ENCODE measurements around the gene SLC16A10.
"Not testable (repeated sequence)": the region's sequence is repeated elsewhere in the genome, so short reads cannot be mapped to it uniquely, and the experiment has no call there.

Gene SLC16A10

DNA sequence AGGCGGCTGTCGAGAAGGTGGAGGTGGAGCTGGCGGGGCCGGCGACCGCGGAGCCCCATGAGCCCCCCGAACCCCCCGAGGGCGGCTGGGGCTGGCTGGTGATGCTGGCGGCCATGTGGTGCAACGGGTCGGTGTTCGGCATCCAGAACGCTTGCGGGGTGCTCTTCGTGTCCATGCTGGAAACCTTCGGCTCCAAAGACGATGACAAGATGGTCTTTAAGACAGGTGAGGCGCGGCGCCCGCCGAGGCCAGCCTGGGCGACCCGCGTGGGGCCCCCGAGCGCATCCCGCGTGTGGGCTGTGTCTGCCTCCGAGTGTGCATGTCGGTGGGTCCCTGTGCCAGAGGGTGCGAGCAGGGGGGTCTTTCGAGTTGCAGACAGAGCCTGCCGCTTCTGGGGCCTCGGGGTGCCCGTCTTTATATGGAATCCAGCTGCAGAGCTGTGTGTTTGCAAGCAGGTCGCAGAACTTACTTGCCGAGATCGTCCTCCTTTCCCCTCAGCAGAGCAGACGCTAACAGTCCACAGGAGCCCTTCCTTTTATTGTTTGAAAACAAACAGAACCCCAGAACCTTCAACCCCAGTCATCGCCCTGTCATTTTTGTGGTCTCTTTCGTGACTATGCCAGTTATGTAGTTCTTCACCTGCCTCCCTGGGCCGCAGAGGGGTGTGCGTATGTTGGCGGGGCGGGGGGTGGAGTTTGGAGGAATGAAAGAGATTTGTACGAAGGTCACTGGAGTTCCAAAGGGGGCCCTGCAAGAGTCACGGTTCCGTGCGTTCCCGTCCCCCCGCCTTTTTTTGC, 766 bp downstream of the SLC16A10 start:
- no peak for DNase-seq (ENCODE audit: low spot score)

DNA sequence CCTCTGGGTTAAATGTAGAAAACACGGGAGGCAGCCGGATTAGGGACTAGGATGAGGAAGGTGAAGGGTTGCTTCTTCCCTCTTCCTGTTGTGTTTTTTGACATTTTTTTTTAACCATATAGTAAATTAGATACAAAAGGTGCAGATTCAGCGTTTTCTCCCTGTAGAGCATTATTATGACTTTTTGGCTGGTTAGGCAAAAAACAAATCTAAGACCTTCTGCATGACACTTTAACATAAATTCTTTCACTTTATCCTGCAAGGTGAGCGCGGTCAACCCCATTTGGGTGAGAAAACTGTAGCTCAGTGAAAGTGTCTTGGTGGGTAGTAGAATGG, 1.3 kb downstream of the SLC16A10 start:
- no peak for DNase-seq (ENCODE audit: low spot score)

DNA sequence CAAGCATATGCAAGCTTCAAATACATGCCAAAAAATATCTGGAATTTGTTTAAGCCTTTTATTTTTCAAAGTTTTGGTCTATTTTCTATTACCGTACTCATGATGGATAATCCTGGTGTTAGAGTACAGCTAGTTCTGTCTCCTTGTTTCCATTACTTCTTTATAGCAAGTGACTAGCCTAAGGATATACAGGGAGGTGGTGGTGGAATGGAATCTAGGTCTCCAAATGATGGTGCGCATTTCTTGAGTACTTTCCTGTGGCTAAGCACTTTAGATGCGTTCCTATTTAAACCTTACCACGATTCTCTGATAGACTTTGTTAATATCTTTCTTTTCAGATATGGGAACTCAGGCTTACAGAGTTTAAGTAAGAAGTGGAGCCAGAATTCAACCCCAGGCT, 3.5 kb downstream of the SLC16A10 start:
- DNase-seq (ENCODE audit: low spot score) = no peak

DNA sequence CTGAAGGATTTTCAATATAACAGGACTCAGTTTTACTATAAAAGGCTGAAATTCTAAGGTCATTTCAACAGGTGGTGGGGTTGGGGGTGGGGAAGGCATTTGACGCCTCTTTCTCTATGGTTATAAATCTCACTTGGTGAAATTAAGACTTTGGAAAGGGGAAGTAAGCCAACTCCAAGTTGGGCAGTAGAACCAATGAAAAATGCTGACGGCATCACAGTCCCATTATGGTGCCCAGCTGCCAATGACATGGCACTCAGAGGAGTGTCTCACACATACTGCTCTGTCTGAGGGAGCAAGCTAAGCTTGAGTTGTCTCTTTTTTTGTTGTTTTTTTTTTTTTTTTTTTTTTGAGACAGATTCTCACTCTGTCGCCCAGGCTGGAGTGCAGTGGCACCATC, 4.7 kb downstream of the SLC16A10 start:
- no peak for DNase-seq (ENCODE audit: low spot score)

DNA sequence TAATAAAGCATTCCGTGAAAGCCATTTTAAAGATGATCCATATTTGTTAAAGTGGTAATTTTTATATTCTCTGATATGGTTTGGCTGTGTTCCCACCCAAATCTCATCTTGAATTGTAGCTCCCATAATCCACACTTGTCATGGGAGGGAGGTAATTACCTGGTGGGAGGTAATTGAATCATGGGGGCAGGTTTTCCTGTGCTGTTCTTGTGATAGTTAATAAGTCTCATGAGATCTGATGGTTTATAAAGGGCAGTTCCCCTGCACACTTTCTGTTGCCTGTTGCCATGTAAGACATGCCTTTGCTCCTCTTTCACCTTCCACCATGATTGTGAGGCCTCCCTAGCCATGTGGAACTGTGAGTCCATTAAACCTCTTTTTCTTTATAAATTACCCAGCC, 8.2 kb downstream of the SLC16A10 start:
- not testable (repeated sequence) for DNase-seq (ENCODE audit: low spot score)

DNA sequence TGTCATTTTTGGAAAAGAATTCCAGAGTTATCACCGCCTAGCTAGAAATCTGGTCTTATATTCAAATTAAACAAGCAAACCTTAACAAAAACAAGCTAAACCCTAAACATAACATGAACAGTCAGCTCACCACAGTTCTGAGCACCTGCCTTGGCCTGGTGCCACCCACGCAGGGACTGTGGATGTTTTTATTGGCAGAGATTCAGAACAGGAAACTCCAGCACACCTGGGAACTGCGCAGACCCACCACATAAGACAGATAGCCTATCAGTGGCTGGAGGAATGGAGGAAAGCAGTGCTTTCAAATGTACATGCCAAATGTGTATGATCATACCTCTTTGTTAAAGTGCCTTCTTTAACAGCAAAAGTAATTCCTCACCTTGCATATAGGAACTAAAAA, 8.9 kb downstream of the SLC16A10 start:
- no peak for DNase-seq (ENCODE audit: low spot score)

DNA sequence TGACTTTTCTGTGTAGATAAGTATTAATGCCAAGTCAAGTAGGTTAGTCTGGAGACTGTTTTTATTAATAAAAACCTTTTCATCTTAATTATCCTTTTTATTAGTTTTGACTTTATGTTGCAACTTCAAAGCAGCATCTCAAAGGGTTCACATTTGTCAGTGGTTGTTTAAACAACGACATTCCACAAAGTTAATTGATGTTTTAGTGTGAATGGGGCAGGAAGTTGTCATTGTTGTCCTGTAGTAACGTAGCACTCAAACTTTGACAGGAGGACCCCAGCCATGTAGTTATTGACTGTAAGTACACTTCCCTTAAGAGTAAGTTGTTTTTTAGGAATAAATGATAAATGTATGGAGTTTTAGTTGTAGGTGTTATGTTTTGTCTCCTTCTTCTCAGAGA, 11.3 kb downstream of the SLC16A10 start:
- no peak for DNase-seq (ENCODE audit: low spot score)

DNA sequence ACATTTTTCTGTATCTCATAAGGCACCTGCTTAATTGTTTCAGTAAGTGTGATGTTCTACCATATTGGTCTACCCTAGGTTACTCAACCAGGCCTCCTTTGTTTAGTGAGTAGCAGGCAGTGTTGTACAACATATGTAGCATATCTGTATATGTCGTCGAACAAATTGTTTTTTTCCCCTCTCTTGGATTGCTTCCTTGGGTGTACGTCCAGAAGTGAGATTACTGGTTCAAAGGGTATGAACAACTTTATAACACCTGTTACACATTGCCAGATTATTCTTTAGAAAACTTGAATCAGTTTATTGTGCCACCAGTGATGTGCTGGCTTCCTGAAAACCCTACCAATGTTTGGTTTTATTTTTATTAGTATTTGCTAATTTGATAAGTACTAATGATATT, 14.7 kb downstream of the SLC16A10 start:
- DNase-seq (ENCODE audit: low spot score) = no peak

DNA sequence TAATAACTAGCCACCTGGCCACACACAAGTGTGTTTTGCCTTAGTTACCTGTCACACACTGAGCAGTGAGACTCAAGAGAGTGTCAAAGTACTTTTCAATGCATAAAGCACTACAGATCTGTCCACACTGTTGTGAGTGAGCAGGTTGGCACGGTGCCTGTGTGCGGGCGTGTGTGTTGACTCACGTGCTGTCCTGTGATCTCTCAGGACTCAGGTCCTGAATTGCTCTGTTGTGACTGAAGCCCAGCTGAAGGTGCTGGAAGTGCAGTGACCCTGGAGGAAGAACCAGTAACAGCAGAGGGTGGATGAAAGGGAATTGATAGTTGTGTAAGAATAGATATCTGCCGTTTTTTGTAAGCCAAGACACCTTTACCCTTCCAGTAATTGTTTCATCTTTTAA, 18.3 kb downstream of the SLC16A10 start:
- no peak for DNase-seq (ENCODE audit: low spot score)

DNA sequence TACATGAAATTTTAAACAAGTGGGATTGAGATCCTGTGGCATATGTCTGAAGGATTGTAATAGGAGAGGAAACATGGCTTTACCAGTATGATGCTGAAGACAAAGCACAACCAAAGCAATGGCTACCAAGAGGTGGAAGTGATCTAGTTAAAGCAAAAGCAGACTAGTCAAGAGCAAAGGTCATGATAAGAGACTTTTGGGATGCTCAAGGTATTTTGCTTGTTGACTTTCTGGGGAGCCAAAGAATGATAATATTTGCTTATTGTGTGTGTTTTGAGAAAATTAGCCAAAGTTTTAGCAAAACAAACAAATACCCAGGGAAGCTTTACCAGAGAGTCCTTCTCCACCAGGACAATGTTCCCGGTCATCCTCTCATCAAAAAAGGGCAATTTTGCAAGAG, 20.3 kb downstream of the SLC16A10 start:
- no peak for DNase-seq (ENCODE audit: low spot score)

DNA sequence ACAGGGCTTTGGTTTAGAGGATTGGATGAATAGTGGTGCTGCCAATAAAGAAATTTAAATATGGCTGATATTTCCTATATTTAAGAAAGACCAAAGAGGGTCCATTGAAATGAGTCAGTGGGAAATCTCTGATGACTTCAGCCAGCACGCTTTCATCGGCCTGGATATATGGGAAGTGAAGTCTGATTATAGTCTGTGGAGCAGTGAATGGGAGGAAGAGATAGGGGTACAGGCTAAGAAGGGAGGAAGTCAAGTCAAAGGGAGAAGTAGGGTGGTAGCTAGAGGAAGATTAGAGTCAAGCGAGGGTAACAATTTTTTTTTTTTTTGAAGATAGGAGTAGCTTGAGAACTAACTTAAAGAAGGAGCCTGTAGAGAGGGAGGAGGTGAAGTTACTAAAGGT, 22.7 kb downstream of the SLC16A10 start:
- no peak for DNase-seq (ENCODE audit: low spot score)

DNA sequence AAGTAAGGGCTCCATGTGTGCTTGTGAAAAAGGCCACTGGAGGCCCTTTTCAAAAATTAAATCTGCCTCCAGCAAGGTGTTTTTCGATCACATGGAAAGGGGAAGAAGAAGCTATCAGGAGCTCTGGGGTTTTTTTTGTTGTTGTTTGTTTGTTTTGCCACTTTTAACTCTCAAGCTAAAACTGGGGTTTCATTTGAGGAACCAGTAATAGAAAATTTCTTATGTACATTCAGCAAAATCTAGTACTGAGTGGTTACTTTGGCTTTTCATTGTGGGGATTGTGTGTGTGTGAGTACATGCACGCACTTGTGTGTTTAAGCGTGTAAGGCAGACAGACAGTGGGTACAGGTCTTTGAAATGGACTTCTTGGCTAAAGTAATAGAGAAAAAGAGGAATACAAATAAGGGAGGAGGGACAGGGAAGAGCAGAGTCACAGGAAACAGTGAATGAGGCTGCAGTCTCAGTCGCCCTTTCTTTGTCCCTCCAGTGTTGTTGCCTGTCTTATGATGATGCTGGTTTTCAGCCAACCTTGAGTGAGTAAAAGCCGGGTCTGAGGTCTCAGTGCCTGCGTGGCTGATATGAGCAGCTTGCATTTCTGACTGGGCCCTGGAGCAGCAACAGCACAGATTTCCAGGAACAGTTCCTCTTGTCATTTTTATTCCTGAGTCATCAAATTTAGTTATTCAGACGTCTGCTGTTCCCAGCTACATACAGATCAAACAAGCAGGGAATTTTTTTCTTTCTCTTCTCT, 26.2 kb downstream of the SLC16A10 start:
- peak; percentile 11 for DNase-seq (ENCODE audit: low spot score)

DNA sequence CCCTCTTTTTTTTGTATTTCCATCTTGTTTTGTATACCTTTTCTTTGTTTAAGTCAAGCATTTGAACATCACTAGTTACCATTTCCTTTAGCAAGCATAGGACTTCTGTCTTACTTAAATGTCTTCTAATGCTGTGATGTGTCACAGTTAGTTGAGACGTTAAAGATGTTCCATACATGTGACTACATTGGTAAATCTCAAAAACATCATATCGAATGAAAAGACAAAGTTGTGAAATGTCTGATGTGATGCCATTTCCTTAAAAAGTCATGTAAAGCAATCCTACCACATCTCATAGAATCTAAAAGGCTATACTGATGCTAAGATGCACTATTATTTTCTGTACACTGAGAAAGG, 26.8 kb downstream of the SLC16A10 start:
- no peak for DNase-seq (ENCODE audit: low spot score)

DNA sequence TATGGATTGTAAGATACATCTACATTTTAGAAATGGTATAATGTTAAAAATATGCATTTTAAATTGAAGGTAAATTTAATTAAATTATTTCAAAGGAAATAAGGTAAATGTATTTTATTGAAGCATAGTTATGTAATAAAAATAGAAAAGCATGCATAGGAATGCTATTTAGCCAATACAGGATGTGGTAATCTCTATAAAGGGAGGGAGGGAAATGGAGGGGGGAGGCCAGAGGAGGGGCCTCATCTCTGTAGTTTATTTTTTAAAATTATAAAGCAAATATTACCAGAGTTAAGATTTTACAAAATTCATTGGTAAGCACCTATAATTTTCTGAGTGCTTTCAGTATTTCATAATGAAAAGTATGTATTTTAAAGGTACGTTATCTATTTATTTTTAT, 27.2 kb downstream of the SLC16A10 start:
- DNase-seq (ENCODE audit: low spot score) = no peak

DNA sequence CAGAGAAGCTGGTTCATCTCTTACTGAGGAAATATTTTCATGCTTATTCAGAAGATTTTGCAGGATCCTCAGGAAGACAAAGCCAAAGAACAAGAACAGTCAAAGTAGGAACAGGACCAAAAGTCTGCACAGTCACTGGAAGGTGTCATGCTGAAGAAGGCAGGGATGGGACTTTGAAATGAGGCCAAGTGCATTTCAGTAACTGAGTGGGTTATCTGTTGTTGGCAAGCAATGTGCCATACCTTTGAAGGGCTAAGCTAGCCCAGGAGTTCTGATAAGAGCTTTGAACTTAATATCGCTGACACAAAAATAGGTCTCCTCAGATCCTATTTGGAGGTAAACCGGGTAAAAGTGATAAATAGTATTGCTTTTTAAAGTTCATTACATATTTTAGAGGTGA, 31.5 kb downstream of the SLC16A10 start:
- DNase-seq (ENCODE audit: low spot score) = no peak

DNA sequence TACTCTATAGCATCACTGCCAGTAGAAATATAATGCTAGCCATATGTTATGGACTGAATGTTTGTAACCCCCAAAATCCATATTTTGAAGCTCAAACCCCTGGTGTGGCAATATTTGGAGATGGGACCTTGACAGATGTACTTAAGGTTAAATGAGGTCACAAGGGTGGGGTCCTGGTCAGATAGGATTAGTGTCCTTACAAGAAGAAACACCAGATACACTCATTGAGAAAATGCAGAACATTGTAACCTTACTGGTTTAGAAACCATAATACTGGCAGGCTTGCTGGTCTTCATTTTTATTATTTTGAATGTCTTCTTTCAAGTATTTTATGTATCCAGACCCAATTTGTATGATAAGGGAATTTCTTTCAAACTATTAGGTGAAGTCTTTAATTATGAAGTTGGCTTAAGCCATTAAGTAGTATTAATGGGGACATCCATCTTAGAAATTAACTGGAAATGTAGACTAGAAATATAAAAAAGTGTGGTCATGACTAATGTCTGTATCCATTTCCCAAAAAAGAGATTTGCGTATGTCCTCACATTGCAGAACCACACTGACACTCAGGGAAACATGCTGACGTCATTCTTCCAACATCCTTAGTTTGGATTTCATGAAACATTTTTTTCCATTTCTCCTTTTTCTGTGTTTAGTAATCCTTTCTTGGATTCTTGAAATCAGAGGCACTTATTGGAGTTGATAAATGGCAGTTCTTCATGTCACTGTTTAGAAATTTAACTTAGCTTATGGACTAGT, 32.4 kb downstream of the SLC16A10 start:
- DNase-seq (ENCODE audit: low spot score) = no peak

DNA sequence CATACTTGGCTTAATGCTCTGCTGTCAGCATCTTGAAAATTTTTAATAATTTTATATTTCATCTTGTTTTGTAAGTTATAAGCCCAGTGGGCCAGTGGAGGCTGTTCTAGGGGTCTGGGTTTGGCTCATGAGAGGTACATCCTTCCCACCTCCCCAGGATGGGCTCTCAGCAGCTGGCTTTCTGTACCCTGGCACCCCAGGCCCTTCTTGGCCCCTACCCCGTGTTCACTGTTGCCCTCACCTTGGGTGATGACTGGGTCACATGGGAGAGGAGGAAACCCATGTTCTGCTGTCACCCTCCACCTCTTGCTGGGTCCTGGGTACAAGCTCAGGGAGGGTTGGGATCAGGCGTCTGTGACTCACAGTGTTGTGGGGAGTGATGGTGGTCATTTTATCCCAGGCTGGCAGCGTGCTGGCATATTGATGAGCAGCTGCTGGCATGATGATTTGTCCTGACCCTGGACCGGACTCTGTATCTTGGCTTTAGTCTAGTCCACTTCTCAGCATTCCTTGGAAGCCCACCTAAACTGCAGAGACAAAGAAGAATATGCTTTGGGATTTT, 34.6 kb downstream of the SLC16A10 start:
- no peak for DNase-seq (ENCODE audit: low spot score)

DNA sequence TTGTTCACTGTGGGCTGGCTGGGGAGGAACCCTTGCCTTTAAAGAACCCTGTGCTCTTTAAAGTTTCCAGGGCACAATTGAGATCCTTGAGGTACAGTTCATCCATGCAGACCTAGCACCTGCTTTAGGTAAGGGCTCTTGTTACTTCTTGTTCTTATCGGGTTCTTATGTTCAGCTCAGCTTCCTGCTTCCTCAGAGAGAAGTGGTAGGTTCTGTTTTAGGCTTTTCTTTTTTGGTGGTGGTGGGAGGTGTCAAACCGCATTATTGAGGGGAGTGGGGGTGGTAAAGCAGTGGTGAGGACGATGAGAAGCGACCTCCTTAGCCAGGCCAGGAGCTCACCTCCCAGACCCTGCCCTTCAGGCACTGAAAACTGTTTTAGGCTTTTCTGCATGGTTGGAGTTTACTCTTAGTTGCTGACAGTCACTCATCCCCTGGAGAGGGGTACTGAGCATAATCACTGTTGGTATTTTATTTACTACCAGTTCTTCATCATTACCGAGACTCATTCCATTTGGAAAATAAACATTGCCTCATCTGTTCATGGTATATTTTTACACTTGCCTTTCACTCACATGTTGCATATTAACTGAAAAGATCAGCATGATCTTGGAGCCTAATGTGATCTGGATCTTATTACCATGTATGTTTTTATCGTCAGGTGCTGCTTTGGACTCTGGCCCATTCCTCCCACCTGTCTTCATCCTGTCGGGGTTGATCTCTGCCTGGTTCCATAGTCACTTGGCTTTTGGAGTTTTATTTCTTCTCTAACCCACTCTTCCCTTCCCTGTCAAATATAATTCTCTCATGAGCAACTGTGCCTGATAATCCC, 35.4 kb downstream of the SLC16A10 start:
- no peak for DNase-seq (ENCODE audit: low spot score)

DNA sequence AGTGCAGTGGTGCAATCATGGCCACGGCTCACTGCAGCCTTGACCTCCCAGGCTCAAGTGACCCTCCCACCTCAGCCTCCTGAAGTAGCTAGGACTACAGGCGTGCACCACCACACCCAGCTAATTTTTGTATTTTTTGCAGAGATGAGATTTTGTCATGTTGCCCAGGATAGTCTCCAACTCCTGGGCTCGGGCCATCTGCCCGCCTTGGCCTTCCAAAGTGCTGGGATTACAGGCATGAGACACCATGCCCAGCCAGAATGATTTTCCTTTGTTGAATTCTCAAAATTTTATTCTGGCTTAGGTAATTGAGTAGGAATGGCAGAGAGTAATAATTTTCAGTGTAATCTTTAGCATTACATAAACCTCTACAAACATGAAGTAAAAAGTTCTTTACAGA, 37.1 kb downstream of the SLC16A10 start:
- no peak for DNase-seq (ENCODE audit: low spot score)

DNA sequence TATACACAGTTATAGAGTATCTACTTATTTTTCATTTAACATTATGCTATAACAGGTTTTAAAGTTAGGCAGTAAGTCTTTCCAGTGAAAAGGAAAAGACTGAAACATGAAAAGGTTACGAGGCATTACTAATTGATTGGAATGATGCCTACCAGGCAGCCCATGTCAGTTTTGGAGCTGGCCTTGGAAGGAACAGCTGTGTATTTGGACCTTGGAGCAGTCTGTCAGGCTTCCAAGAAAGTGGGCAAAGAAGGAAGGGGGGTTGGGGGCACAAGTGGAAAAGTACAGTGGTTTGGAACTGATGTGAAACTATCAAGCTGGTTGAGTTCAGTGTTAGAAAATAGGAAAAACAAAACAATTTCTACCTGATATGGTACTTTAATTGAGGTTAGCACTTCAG, 41.7 kb downstream of the SLC16A10 start:
- peak; percentile 35 for DNase-seq (ENCODE audit: low spot score)

DNA sequence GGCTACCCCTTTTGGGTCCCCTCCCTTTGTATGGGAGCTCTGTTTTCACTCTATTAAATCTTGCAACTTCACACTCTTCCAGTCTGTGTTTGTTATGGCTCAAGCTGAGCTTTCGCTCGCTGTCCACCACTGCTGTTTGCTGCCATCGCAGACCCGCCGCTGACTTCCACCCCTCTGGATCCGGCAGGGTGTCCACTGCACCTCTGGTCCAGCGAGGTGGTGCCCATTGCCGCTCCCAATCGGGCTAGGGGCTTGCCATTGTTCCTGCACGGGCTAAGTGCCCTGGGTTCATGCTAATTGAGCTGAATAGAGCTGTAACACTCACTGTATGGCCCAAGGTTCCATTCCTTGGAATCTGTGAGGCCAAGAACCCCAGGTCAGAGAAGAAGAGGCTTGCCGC, 43.7 kb downstream of the SLC16A10 start:
- not testable (repeated sequence) for DNase-seq (ENCODE audit: low spot score)

DNA sequence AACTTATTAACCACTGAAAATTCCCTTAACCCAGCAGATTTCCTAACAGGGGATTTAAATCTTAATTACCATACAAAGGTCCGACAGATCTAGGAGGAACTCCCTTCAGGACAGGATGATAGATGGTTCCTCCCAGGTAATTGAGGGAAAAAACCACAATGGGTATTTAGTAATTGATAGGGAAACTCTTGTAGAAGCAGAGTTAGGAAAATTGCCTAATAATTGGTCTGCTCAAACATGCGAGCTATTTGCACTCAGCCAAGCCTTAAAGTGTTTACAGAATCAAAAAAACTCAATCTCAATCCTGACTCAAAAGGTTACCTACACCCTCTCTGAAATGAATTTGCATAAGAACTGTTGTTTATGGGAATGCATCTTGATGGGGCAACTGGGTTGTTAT, 45.4 kb downstream of the SLC16A10 start:
- not testable (repeated sequence) for DNase-seq (ENCODE audit: low spot score)

Measured in globus pallidus (tissue), 1 donor.